SHP77 treated with DMSO at 0.1 percent for 48 hours (cell line): Measurements from ENCODE around the gene GFPT1.
A peak's percentile ranks its signal among the peaks of the same experiment; 100 is the strongest.
"Not testable (repeated sequence)": the region's sequence is repeated elsewhere in the genome, so short reads cannot be mapped to it uniquely, and the experiment has no call there.

Source experiments
- DNase-seq: peaks from one replicate; lab custom pipeline; 2025; lab: John Stamatoyannopoulos, UW

GFPT1 gene

GRCh38 chr2:69383176-69383812, 3.7 kb downstream of the GFPT1 start:
- DNase-seq = no peak

- no peak for DNase-seq
Observed at GRCh38 chr2:69382547-69382946, 4.5 kb downstream of the GFPT1 start.

DNA sequence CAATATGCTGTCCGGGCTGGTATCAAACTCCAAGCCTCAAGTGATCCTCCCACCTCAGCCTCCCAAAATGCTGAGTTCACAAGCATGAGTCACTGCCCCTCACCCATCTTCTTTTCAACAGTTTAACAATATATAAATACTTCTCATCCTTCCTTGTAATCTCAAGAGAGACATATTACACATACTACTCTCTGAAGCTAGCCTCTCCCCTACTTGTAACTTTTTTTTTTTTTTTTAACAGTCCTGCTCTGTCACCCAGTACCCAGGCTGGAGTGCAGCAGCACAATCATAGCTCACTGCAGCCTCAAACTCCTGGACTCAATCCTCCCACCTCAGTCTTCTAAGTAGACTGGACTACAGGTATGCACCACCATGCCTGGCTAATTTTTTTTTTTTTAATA, 5.7 kb downstream of the GFPT1 start:
- DNase-seq = no peak

GRCh38 chr2:69380072-69380917, 6.7 kb downstream of the GFPT1 start:
- DNase-seq = no peak

DNA sequence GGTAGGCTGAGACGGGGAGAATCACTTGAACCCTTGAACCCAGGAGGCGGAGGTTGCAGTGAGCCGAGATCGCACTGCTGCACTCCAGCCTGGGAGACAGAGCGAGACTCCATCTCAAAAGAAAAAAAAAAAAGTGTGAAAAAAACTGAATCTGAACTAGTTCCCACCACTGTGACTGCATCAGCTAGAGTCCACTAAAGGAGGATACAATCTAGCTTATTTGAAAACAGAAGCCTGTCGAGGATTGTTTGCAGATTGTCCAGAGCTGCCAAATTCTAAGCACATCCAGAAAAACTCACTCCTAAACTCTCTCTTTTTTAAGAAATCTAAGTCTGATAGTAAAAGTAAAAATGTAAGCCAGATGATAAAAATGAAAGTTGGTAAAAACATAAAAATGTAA, 10.6 kb downstream of the GFPT1 start:
- DNase-seq = no peak

DNA sequence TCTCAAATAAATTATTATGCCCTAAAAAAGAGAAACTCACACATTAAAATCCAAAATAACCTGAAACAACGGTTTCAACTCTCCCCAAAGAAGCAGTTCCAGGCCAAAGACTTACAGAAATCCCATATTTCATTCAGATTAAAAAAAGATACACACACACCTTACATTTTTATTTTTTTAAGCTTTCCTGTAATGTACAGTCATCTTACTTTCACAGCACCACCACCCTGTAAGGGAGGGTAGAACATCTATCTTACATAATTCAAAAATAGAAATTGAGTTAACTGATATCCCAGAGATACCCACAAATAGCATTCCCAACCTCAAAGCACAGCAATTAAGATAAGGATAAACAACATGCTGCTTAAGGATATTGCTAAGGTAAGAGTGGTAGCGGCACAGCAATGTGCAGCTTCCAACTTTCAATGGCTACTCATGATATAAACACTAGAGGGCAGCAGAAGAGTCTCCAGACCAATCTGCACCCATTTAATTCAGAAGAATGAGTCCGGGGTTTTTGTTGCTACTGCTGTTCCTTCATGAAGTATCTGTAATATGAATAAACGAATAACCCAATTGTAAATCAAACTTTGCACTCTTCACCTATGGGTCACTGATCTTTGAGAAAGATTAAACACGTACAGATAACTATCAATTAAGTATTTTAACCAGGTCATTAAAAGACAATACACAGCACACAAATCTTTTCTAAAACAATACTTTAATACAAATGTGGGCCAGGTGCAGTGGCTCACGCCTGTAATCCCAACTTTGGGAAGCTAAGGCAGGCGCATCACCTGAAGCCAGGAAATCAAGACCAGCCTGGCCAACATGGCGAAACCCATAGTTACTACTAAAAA, 11.3 kb downstream of the GFPT1 start:
- peak; percentile 13 for DNase-seq

DNA sequence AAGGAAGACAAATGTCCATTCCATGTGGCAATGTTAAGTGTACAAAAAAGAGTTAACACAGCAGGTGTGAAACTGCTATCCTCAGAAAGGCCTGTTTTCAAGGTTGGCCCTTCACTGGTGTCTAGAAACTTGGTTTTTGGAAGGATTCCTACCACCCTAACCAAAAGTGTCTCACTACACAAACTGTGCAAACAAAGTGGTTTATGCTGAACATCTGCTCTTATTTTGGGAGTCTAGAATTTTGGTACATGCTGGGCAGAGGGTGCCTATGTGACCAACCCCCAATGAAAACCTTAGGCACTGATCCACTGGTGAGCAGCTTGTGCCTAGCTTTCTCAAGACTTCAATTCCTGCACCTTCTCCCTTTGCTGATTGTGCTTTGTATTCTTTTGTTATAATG, 14.3 kb downstream of the GFPT1 start:
- no peak for DNase-seq

- no peak for DNase-seq
Observed at GRCh38 chr2:69369802-69370201, 17.2 kb downstream of the GFPT1 start.

DNA sequence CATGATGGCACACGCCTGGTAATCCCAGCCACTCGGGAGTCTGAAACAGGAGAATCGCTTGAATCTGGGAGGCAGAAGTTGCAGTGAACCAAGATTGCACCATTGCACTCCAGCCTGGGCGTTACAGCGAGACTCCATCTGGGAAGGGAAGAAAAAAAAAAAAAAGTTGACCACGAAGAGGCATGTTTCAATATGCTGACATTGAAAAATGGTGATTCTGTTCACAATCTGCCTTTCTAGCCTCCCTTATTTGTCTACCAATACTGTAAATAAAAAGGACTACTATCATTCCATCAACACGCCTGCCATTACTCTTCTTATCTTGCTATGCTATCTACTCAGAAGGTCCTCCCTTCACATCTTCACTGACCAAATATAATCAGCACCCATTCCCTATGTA, 18.4 kb downstream of the GFPT1 start:
- no peak for DNase-seq

DNA sequence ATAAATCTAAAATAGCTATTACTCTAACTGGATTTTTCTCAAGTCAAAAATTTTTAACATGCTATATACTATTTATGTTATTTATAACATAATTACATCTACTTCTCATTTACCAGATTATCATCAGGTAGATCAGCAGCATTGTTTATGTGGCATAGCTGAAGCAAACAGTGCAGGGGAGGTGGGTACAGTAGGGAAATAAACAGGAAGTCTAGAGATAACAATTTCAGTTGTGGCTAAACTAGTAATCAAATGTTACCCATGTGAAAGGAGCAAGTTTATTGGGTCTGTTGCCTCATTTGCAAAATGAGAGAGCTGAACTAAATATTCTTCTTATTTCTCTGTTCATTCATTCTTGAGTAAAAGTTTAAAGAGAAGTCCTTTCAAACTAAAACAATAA, 27.7 kb downstream of the GFPT1 start:
- no peak for DNase-seq

DNA sequence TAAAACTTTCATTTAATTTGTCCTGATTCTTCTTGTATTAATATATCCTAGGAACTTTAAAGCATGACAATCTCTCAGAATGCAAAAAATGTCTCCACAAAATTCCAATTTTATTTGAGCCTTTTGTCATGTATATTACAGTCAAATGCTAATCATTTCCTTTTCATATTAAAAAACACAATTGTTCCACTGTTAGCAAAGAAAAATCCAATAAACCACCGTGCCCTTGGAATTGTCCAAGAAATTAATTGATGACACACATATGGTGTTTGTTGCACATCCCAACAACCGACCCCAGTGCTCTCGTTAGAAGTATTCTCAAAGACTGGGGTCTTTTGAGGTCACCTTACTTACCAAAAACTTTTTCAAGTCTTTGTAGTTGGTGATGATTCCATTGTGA, 28.1 kb downstream of the GFPT1 start:
- no peak for DNase-seq

DNA sequence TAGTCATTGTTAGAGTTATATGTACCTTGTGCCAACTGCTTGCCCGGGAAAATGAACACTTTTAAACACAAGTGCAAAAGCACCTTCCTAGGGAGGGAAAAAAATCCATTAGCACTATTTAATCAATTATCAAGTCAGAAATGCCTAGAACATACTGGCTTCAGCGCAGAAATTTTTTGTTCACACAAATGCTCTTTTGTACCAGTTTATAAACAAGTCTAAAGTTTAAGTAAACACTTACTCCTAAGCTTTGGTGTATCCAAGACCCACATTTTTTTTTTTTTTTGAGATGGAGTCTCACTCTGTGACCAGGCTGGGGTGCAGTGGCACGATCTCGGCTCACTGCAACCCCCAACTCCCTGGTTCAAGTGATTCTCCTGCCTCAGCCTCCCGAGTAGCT, 30.6 kb downstream of the GFPT1 start:
- DNase-seq = no peak

- DNase-seq = not testable (repeated sequence)
Observed at GRCh38 chr2:69354976-69355375, 32.1 kb downstream of the GFPT1 start.

- DNase-seq = no peak
Observed at GRCh38 chr2:69353360-69353759, 33.7 kb downstream of the GFPT1 start.

DNA sequence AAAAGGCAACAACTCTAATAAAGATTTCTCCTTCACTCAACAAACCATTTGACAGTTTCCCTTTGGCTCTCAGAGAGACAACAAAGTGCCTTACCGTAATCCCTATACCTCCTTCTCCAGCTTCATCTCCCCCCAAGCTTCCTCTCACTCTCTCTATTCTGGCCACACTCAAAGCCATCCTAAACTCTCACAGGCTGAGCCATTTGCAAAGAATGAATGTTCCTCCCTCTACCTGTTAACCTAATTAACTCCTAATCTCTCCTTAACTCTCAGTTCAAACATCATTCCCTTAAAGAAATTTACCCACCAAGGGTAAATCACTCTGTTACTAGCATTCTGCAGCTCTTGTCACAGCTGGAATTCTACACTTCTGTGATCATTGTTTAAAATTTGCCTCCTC, 38.2 kb downstream of the GFPT1 start:
- no peak for DNase-seq

DNA sequence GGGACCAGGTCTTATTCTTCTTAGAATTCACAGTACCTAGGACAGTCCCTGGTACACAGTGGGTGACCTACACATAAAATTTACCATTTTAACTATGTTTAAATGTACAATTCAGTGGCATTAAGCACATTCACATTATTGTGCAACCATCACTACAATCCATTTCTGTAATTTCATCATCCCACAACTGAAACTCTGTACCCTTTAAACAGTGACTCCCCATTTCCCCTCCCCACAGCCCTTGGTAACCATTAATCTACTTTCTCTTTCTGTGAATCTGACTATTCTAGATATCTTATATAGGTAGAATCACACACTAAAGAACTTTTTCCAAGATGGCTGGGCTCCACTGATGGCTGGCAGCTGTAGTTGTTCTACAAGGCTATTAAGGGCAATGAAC, 41.6 kb downstream of the GFPT1 start:
- no peak for DNase-seq

GRCh38 chr2:69344305-69344704, 42.7 kb downstream of the GFPT1 start:
- no peak for DNase-seq

DNA sequence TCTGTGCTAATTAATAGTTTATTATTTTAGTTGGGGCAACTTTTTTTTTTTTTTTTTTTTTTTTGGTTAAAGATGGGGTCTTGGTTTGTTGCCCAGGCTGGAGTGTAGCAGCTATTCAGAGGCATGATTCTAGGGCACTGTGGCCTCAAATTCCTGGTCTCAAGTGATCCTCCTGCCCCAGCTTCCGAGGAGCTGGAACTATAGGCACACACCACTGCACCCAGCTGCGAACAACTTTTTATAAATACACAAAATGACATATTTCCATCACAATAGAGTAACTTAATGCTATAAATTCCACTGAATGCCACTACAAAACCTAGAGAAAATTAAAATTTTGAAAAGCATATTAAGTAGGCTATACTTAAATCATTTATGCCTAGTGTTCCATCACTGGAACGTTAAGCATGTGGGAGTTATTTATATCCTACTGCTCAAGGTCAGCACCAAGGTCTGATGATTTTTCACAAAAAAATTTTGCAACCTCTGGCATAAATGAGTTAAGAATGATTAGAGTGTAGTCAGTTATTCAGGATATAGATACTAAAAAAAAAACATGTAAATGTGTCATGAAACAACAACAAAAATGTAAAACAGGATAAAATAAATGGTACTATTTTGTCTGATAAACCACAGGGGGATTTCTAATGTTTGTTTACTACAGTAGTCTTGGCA, 46.8 kb downstream of the GFPT1 start:
- DNase-seq = no peak

GRCh38 chr2:69335311-69335710, 51.7 kb downstream of the GFPT1 start:
- no peak for DNase-seq

DNA sequence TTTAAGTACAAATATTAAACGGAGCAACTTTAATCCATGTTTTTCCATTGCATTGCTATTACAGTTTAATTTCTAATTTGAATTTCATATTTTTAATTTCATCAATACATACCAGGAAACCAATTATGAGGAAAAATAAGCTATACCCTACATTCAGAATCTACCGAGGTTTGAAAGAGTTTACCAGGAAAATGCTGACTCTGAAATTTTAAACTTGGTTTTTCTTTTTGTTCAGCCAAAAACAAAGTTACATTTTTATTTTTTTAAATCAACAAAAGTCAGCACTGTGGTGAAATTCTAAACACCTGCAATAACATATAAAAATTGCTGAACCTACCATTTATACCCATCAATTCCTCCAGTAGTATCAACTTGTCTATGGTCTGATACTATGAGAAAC, 53.7 kb downstream of the GFPT1 start:
- no peak for DNase-seq

GRCh38 chr2:69330781-69331180, 56.2 kb downstream of the GFPT1 start:
- no peak for DNase-seq

DNA sequence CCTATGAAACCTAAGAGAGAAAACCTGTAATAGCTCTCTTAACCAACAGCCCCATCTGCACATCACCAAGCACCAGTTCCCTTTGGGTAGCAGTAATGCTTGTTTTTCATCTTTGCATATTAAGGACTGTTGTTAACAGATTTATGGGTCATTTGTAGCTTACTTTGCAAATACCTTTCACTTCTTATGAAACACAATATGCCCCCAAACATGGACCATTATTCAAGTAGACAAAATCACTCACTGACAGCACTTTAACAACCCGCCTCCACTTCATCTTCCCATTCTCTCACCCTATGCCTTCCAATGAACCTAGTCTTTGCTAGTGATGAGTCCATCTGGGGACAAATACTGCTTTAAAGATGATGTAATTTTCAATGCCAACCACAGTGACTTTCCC, 64.4 kb downstream of the GFPT1 start:
- no peak for DNase-seq
